SU-DHL-6 (cell line): Measurements from ENCODE around the gene SCN1A.

ENCODE experiments used
- H2AFZ ChIP-seq: fragments of 200-600 bp; sonication (generic); 2 replicates; pipeline ENCODE4 v1.6.1; 2014; ENCODE audit warnings: low read depth, mild to moderate bottlenecking, moderate library complexity, mixed read lengths, antibody characterized with exemption, low read length; ENCODE audit not compliant: severe bottlenecking
- H3F3A ChIP-seq: fragments of 200-600 bp; shearing (Covaris generic); 2 replicates; pipeline ENCODE4 v1.6.0; 2016; ENCODE audit warnings: antibody characterized with exemption, mild to moderate bottlenecking; ENCODE audit not compliant: insufficient read depth
- H3K27ac ChIP-seq: fragments of 200-600 bp; sonication (generic); 2 replicates; pipeline ENCODE4 v1.5.1; 2016; ENCODE audit warnings: low read depth, mild to moderate bottlenecking, low read length, moderate library complexity, mixed read lengths
- H3K27me3 ChIP-seq: fragments of 200-600 bp; sonication (generic), shearing (Covaris generic); 2 replicates; pipeline ENCODE4 v1.6.0; 2014; ENCODE audit warnings: mild to moderate bottlenecking, low read length
- H3K36me3 ChIP-seq: fragments of 200-600 bp; sonication (generic); 2 replicates; pipeline ENCODE4 v1.6.1; 2014; ENCODE audit warnings: mild to moderate bottlenecking, low read length, mixed read lengths
- H3K4me2 ChIP-seq: fragments of 300-600, 200-600 bp; shearing (Covaris generic), sonication (generic); 2 replicates; pipeline ENCODE4 v1.6.0; 2014; ENCODE audit warnings: low read length, low read depth, mild to moderate bottlenecking; ENCODE audit not compliant: poor library complexity, severe bottlenecking
- H3K4me3 ChIP-seq: fragments of 200-600 bp; sonication (generic); 2 replicates; pipeline ENCODE4 v1.5.1; 2014; ENCODE audit warnings: antibody characterized with exemption, low read length, mild to moderate bottlenecking, mixed read lengths; ENCODE audit not compliant: insufficient read depth, poor library complexity, severe bottlenecking
- H3K79me2 ChIP-seq: fragments of 200-600 bp; sonication (generic); 2 replicates; pipeline ENCODE4 v1.6.1; 2014; ENCODE audit warnings: mild to moderate bottlenecking, low read length, moderate library complexity; ENCODE audit not compliant: insufficient read depth
- H3K9ac ChIP-seq: fragments of 200-600 bp; sonication (generic); 2 replicates; pipeline ENCODE4 v1.7.0; 2014; ENCODE audit warnings: mild to moderate bottlenecking, low read length
- H3K9me2 ChIP-seq: fragments of 200-600 bp; sonication (generic); replicated peaks from 2 replicates; pipeline ENCODE4 v1.6.1; 2014; ENCODE audit warnings: low read length; ENCODE audit not compliant: insufficient read depth
- H3K9me3 ChIP-seq: fragments of 200-600 bp; sonication (generic); 2 replicates; pipeline ENCODE4 v1.6.1; 2014; ENCODE audit warnings: low read length, mixed read lengths; ENCODE audit not compliant: insufficient read depth
- H4K20me1 ChIP-seq: fragments of 200-600 bp; sonication (generic); 2 replicates; pipeline ENCODE4 v1.6.1; 2014; ENCODE audit warnings: low read depth, mild to moderate bottlenecking, antibody characterized with exemption, low read length, moderate library complexity, mixed read lengths
- EZH2phosphoT487 ChIP-seq: fragments of 200-600 bp; sonication (generic), shearing (Covaris generic); conservative IDR thresholded peaks from 2 replicates; pipeline ENCODE4 v1.6.1; 2018; ENCODE audit warnings: mild to moderate bottlenecking, antibody characterized with exemption, low read length, moderate library complexity, mixed read lengths
- TF ChIP-seq, protein P1 (sequence below): fragments of 200-600 bp; sonication (generic); IDR thresholded peaks from one replicate; pipeline ENCODE4 v1.5.1; 2017; ENCODE audit warnings: antibody characterized with exemption, mild to moderate bottlenecking, low read length, moderate library complexity; ENCODE audit not compliant: insufficient read depth, poor library complexity, severe bottlenecking

SCN1A gene

GRCh38 chr2:166170356-166170755, 42.5 kb upstream of the SCN1A start:
- Histone ChIP-seq H3K79me2 (no peaks in the 10 kb centered on the region), H3F3A (no peaks in the 10 kb centered on the region), H3K4me3 (no peak overlapping the region), H3K27ac (no peak overlapping the region), H3K9me2 (no peaks in the 10 kb centered on the region), H3K36me3 (no peaks in the 10 kb centered on the region), H4K20me1 (no peaks in the 10 kb centered on the region; the same call in 1 of the 2 replicates), H3K9ac (no peak overlapping the region), H3K9me3 (no peaks in the 10 kb centered on the region), H3K4me2 (no peak overlapping the region), H3K27me3 (no peaks in the 10 kb centered on the region), H2AFZ (no peak overlapping the region)
- TF ChIP-seq EZH2phosphoT487, result no peak
- TF ChIP-seq, protein P1, sequence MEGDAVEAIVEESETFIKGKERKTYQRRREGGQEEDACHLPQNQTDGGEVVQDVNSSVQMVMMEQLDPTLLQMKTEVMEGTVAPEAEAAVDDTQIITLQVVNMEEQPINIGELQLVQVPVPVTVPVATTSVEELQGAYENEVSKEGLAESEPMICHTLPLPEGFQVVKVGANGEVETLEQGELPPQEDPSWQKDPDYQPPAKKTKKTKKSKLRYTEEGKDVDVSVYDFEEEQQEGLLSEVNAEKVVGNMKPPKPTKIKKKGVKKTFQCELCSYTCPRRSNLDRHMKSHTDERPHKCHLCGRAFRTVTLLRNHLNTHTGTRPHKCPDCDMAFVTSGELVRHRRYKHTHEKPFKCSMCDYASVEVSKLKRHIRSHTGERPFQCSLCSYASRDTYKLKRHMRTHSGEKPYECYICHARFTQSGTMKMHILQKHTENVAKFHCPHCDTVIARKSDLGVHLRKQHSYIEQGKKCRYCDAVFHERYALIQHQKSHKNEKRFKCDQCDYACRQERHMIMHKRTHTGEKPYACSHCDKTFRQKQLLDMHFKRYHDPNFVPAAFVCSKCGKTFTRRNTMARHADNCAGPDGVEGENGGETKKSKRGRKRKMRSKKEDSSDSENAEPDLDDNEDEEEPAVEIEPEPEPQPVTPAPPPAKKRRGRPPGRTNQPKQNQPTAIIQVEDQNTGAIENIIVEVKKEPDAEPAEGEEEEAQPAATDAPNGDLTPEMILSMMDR, result no peak

DNA sequence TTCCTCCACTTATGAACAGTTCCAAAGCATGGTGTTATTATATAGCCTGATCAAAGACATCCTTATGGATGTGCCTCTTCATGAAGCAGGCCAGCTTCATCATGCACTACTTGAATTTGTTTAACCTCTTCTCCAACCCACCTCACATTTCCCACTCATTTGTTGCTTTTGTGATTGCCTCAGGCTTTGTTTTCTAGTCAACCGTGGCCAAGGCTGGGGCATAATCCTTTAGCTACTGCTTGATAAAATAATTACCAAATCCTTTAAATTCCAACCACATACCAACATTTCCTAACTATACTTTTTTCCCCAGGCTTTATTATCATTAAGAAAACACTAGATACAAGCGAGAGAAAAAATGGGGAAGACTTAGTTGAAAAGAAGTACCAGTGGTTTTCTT, 39.6 kb upstream of the SCN1A start:
- H3K79me2 ChIP-seq, result no peaks in the 10 kb centered on the region
- H3K36me3 ChIP-seq, result no peaks in the 10 kb centered on the region
- no peak overlapping the region for H2AFZ ChIP-seq
- H3K9me3 ChIP-seq, result no peaks in the 10 kb centered on the region
- H4K20me1 ChIP-seq, result no peaks in the 10 kb centered on the region; the same call in 1 of the 2 replicates
- no peak overlapping the region for H3K4me2 ChIP-seq
- no peak overlapping the region for H3K27ac ChIP-seq
- H3K27me3 ChIP-seq, result no peaks in the 10 kb centered on the region
- no peak overlapping the region for H3K4me3 ChIP-seq
- no peaks in the 10 kb centered on the region for H3K9me2 ChIP-seq
- H3K9ac ChIP-seq, result no peak overlapping the region
- TF ChIP-seq EZH2phosphoT487, result no peak
- TF ChIP-seq, protein P1, result no peak
- H3F3A ChIP-seq, result no peaks in the 10 kb centered on the region

- Histone ChIP-seq H3F3A (no peaks in the 10 kb centered on the region), H3K4me2 (no peak overlapping the region), H3K9me3 (no peaks in the 10 kb centered on the region), H3K36me3 (no peaks in the 10 kb centered on the region), H3K4me3 (no peak overlapping the region), H3K27me3 (no peaks in the 10 kb centered on the region), H3K9me2 (no peaks in the 10 kb centered on the region), H3K79me2 (no peaks in the 10 kb centered on the region), H3K27ac (no peak overlapping the region), H3K9ac (no peak overlapping the region), H4K20me1 (no peaks in the 10 kb centered on the region; the same call in 1 of the 2 replicates), H2AFZ (no peak overlapping the region)
- no peak for TF ChIP-seq EZH2phosphoT487
- TF ChIP-seq, protein P1, result no peak
Measured at GRCh38 chr2:166163775-166164174, 36.0 kb upstream of the SCN1A start.

- no peaks in the 10 kb centered on the region for H3K79me2 ChIP-seq
- H3K9me3 ChIP-seq, result no peaks in the 10 kb centered on the region
- no peaks in the 10 kb centered on the region for H3K27me3 ChIP-seq
- H3K4me3 ChIP-seq, result no peak overlapping the region
- H3F3A ChIP-seq, result no peaks in the 10 kb centered on the region
- H3K9ac ChIP-seq, result no peak overlapping the region
- no peak for TF ChIP-seq EZH2phosphoT487
- TF ChIP-seq, protein P1, result no peak
- H2AFZ ChIP-seq, result no peak overlapping the region
- H3K27ac ChIP-seq, result no peak overlapping the region
- no peaks in the 10 kb centered on the region for H4K20me1 ChIP-seq
- H3K9me2 ChIP-seq, result no peaks in the 10 kb centered on the region
- H3K4me2 ChIP-seq, result no peak overlapping the region
- H3K36me3 ChIP-seq, result no peaks in the 10 kb centered on the region
Measured at GRCh38 chr2:166158546-166158945, 30.7 kb upstream of the SCN1A start.
